C4-2B (cell line): ENCODE measurements around the gene DCBLD2.
A peak's percentile ranks its signal among the peaks of the same experiment; 100 is the strongest.

Source experiments
- H3K27ac ChIP-seq: fragments of 450-650 bp; 2 replicates; pipeline ENCODE4 v1.5.1; 2017
- CTCF ChIP-seq: fragments of 450-650 bp; conservative IDR thresholded peaks from 2 replicates; pipeline ENCODE4 v1.5.1; 2017; ENCODE audit warnings: mild to moderate bottlenecking
- ZFX ChIP-seq: fragments of 450-650 bp; IDR thresholded peaks from 2 replicates; pipeline ENCODE4 v1.6.1; 2017

The DCBLD2 gene

GRCh38 chr3:98811048-98811447 is 90.4 kb downstream of the DCBLD2 start:
- no peak overlapping the region for H3K27ac ChIP-seq
- TF ChIP-seq CTCF = no peak
- no peak for TF ChIP-seq ZFX

- TF ChIP-seq ZFX = no peak
- TF ChIP-seq CTCF = no peak
- H3K27ac ChIP-seq = no peak overlapping the region
Measured at GRCh38 chr3:98809557-98809956, 91.9 kb downstream of the DCBLD2 start.

- TF ChIP-seq CTCF (no peak), ZFX (no peak)
- H3K27ac ChIP-seq = no peak overlapping the region
Measured at GRCh38 chr3:98808071-98808470, 93.4 kb downstream of the DCBLD2 start.

GRCh38 chr3:98807561-98807960 is 93.9 kb downstream of the DCBLD2 start:
- no peak overlapping the region for H3K27ac ChIP-seq
- no peak for TF ChIP-seq ZFX

- TF ChIP-seq CTCF (no peak), ZFX (no peak)
- H3K27ac ChIP-seq = no peak overlapping the region
Measured at GRCh38 chr3:98807011-98807410, 94.5 kb downstream of the DCBLD2 start.

GRCh38 chr3:98806521-98806920 is 95.0 kb downstream of the DCBLD2 start:
- H3K27ac ChIP-seq = no peak overlapping the region

GRCh38 chr3:98805571-98805970 is 95.9 kb downstream of the DCBLD2 start:
- TF ChIP-seq ZFX (no peak), CTCF (no peak)
- H3K27ac ChIP-seq = no peak overlapping the region

More at GRCh38 chr3:98806521-98806920, 95.0 kb downstream of the DCBLD2 start:
- no peak for TF ChIP-seq ZFX
- TF ChIP-seq CTCF = no peak

- TF ChIP-seq ZFX (no peak), CTCF (0 out of 2 replicates have a peak, but pooled peaks have one; percentile 17)
Measured at GRCh38 chr3:98801043-98801747, 100.3 kb downstream of the DCBLD2 start.

More at GRCh38 chr3:98801043-98801747, 100.3 kb downstream of the DCBLD2 start:
- no peak overlapping the region for H3K27ac ChIP-seq
